ENCODE data around the gene PLB1. TPM values are rescaled to one million over a fixed set of nuclear protein-coding genes. Genes with fewer than 3 reads are reported as not detected.

Gene PLB1
- total and polyA plus RNA-seq, 9 of the 15 experiments (the other 6 are each of a cell fraction or from before 2014, with no cell fraction given): 0.01 to 0.09 (median 0.07) TPM; not detected in 2

GRCh38 chr2:28579606-28580005 is 83.7 kb downstream of the PLB1 start:
- Histone ChIP-seq H3K4me2 (ENCODE audit: insufficient read depth, low read length) (no peak overlapping the region), H3K9ac (ENCODE audit: insufficient read depth in 1 of 2, low read depth in 2 of 2, low read length in 2 of 2) (no peak overlapping the region), H3K27ac (ENCODE audit: extremely low read depth, low read depth, low read length) (no peak overlapping the region), H2AFZ (ENCODE audit: low read depth, low read length) (no peak overlapping the region), H3K9me3 (replicated peaks; ENCODE audit: control insufficient read depth, insufficient read depth, low read depth, low read length) (no peaks in the 10 kb centered on the region), H3K9me1 (ENCODE audit: control insufficient read depth, insufficient read depth, low read length) (no peaks in the 10 kb centered on the region), H4K20me1 (replicated peaks; ENCODE audit: control insufficient read depth, insufficient read depth, low read length) (no peaks in the 10 kb centered on the region), H3K36me3 (ENCODE audit: control insufficient read depth, insufficient read depth, low read length) (no peaks in the 10 kb centered on the region), H3K79me2 (ENCODE audit: control insufficient read depth, insufficient read depth, low read length) (no peaks in the 10 kb centered on the region), H3K4me1 (replicated peaks in 1 of 2; ENCODE audit: control insufficient read depth in 2 of 2, insufficient read depth in 2 of 2, low read length in 2 of 2) (peaks cover 11 to 15% of the 10 kb centered on the region in 2 experiments), H3K27me3 (ENCODE audit: control insufficient read depth in 2 of 2, insufficient read depth in 2 of 2, low read length in 2 of 2) (peaks cover 0 to 6% of the 10 kb centered on the region in 2 experiments; a peak in 2 of 5 replicates), H3K4me3 (no peak overlapping the region)
- in situ Hi-C loops (cut with MboI): loop anchor here (25.0 kb wide), 1 partner anchor 183 kb away; the partner anchor contains the start of gene PPP1CB
- ATAC-seq (no peak), DNase-seq (ENCODE audit: extremely low read depth in 1 of 4, low spot score in 3 of 4) (no peak), FAIRE-seq (no peak)
- WGBS (ENCODE audit: insufficient coverage, low coverage, missing lambda C conversion rate): 40% methylated on average over 3 of the region's 3 CpGs
- intact Hi-C loops (cut with micrococcal nuclease): loop anchor here (10.0 kb wide), 1 partner anchor 615 kb away; no protein-coding TSS in a partner anchor
- no TSS peak for BruUV-seq (replicated peaks)
- ChIA-PET CTCF (ENCODE audit: low intra/inter-chr PET ratio) (no interaction called here), POLR2A (interaction anchor here (1.5 kb wide), 1 partner anchor 20 kb away, joined by 3 read pairs; no protein-coding TSS in a partner anchor)
- no peak for TF ChIP-seq ZBTB8A (IDR thresholded peaks at IDR 0.05; ENCODE audit: partially characterized antibody)

DNA sequence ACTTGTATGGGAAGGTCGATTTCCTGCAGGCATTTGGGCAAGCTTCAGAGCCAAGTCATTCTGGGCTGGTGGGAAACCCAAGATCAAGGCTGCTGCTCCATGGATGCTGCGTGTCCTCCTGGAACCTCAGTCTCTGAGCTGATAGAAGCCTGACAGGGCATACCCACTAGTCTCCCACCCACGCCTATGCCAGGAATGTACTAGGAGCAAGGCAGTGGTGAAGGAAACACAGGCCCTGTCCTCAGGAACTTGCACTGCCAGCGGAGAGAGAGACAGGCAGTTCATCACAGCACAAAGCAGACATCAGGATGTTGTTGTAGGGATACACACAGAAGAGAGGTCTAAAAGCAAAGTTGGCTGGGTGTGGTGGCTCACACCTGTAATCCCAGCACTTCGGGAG is 84.2 kb downstream of the PLB1 start:
- FAIRE-seq (no peak), DNase-seq (ENCODE audit: extremely low read depth in 1 of 4, low spot score in 3 of 4) (no peak), ATAC-seq (no peak)
- no TSS peak for BruUV-seq (replicated peaks)
- ChIA-PET POLR2A (interaction anchor here (1.5 kb wide), 1 partner anchor 20 kb away, joined by 3 read pairs; no protein-coding TSS in a partner anchor), CTCF (ENCODE audit: low intra/inter-chr PET ratio) (no interaction called here)
- H2AFZ ChIP-seq (ENCODE audit: low read depth, low read length): no peak overlapping the region
- peaks cover 15 to 20% of the 10 kb centered on the region in 2 experiments for H3K4me1 ChIP-seq (replicated peaks in 1 of 2; ENCODE audit: control insufficient read depth in 2 of 2, insufficient read depth in 2 of 2, low read length in 2 of 2)
- no peaks in the 10 kb centered on the region for H3K36me3 ChIP-seq (ENCODE audit: control insufficient read depth, insufficient read depth, low read length)
- 32% methylated on average over 5 of the region's 5 CpGs for WGBS (ENCODE audit: insufficient coverage, low coverage, missing lambda C conversion rate)
- H3K4me3 ChIP-seq: no peak overlapping the region
- peaks cover 0 to 6% of the 10 kb centered on the region in 2 experiments; a peak in 2 of 5 replicates for H3K27me3 ChIP-seq (ENCODE audit: control insufficient read depth in 2 of 2, insufficient read depth in 2 of 2, low read length in 2 of 2)
- no peaks in the 10 kb centered on the region for H3K9me1 ChIP-seq (ENCODE audit: control insufficient read depth, insufficient read depth, low read length)
- intact Hi-C loops (cut with micrococcal nuclease) (loop anchor here (10.0 kb wide), 1 partner anchor 615 kb away; no protein-coding TSS in a partner anchor), in situ Hi-C loops (cut with MboI) (loop anchor here (25.0 kb wide), 1 partner anchor 182 kb away; the partner anchor contains the start of gene PPP1CB)
- H3K4me2 ChIP-seq (ENCODE audit: insufficient read depth, low read length): no peak overlapping the region
- no peaks in the 10 kb centered on the region for H4K20me1 ChIP-seq (replicated peaks; ENCODE audit: control insufficient read depth, insufficient read depth, low read length)
- H3K79me2 ChIP-seq (ENCODE audit: control insufficient read depth, insufficient read depth, low read length): no peaks in the 10 kb centered on the region
- no peaks in the 10 kb centered on the region for H3K9me3 ChIP-seq (replicated peaks; ENCODE audit: control insufficient read depth, insufficient read depth, low read depth, low read length)
- H3K27ac ChIP-seq (ENCODE audit: extremely low read depth, low read depth, low read length): no peak overlapping the region
- no peak overlapping the region for H3K9ac ChIP-seq (ENCODE audit: insufficient read depth in 1 of 2, low read depth in 2 of 2, low read length in 2 of 2)
- TF ChIP-seq, protein P1, sequence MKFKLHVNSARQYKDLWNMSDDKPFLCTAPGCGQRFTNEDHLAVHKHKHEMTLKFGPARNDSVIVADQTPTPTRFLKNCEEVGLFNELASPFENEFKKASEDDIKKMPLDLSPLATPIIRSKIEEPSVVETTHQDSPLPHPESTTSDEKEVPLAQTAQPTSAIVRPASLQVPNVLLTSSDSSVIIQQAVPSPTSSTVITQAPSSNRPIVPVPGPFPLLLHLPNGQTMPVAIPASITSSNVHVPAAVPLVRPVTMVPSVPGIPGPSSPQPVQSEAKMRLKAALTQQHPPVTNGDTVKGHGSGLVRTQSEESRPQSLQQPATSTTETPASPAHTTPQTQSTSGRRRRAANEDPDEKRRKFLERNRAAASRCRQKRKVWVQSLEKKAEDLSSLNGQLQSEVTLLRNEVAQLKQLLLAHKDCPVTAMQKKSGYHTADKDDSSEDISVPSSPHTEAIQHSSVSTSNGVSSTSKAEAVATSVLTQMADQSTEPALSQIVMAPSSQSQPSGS (CRISPR knock-in tag; IDR thresholded peaks at IDR 0.05): no peak
- no peak for TF ChIP-seq SIX5 (IDR thresholded peaks at IDR 0.05; ENCODE audit: borderline replicate concordance in 1 of 2, insufficient read depth in 1 of 2, low read depth in 1 of 2, low read length in 2 of 2)
- TF ChIP-seq, protein P2, sequence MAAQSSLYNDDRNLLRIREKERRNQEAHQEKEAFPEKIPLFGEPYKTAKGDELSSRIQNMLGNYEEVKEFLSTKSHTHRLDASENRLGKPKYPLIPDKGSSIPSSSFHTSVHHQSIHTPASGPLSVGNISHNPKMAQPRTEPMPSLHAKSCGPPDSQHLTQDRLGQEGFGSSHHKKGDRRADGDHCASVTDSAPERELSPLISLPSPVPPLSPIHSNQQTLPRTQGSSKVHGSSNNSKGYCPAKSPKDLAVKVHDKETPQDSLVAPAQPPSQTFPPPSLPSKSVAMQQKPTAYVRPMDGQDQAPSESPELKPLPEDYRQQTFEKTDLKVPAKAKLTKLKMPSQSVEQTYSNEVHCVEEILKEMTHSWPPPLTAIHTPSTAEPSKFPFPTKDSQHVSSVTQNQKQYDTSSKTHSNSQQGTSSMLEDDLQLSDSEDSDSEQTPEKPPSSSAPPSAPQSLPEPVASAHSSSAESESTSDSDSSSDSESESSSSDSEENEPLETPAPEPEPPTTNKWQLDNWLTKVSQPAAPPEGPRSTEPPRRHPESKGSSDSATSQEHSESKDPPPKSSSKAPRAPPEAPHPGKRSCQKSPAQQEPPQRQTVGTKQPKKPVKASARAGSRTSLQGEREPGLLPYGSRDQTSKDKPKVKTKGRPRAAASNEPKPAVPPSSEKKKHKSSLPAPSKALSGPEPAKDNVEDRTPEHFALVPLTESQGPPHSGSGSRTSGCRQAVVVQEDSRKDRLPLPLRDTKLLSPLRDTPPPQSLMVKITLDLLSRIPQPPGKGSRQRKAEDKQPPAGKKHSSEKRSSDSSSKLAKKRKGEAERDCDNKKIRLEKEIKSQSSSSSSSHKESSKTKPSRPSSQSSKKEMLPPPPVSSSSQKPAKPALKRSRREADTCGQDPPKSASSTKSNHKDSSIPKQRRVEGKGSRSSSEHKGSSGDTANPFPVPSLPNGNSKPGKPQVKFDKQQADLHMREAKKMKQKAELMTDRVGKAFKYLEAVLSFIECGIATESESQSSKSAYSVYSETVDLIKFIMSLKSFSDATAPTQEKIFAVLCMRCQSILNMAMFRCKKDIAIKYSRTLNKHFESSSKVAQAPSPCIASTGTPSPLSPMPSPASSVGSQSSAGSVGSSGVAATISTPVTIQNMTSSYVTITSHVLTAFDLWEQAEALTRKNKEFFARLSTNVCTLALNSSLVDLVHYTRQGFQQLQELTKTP (IDR thresholded peaks at IDR 0.05; ENCODE audit: low read depth in 1 of 2, partially characterized antibody in 2 of 2): no peak
- TF ChIP-seq CBFA2T3 (IDR thresholded peaks at IDR 0.05): no peak
- TF ChIP-seq ZNF780A (CRISPR knock-in tag; IDR thresholded peaks at IDR 0.05): no peak
- no peak for TF ChIP-seq ZNF398 (CRISPR knock-in tag; IDR thresholded peaks at IDR 0.05)

Data from K562 (cell line).